ENCODE measurements around the gene RPL37A. TPM values are rescaled to one million over a fixed set of nuclear protein-coding genes. Genes with fewer than 3 reads are reported as not detected.

The RPL37A gene
- total and polyA plus RNA-seq, 4 experiments from 2014 or later: 1,713 to 3,751 (median 3,123) TPM

DNA sequence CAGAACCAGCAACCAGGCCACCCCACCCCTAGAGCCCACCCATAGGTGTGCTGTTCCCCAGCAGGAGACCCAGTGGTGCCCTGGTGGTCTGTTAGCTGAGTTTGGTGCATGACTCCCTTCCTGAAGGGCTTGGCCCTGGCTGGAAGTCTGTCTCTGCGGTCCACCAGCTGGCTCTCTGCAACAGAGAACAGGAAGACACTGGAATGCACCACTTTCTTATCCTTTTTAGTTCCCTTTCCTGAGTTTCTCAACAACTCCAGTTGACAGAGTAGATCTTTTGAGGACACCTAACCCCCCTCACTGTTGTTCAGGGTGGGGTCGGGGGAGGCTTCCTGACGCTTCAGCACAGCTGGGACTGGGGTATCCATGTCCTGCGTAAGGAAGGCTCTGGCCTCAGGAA lies 11.9 kb upstream of the RPL37A start:
- H3K4me3 ChIP-seq (ENCODE audit: low read length in 2 of 2): no peak overlapping the region
- Mint-ChIP-seq H3K4me1 (peaks cover 0 to 2% (median 0%) of the 10 kb centered on the region in 4 donors), H3K27me3 (no peaks in the 10 kb centered on the region), H3K36me3 (peaks cover 12% of the 10 kb centered on the region in 2 donors), H3K4me3 (no peak overlapping the region), H3K27ac (no peak overlapping the region), H3K9me3 (no peaks in the 10 kb centered on the region)
- H3K27ac ChIP-seq (ENCODE audit: low read depth, low read length): no peak overlapping the region
- ChIA-PET CTCF (ENCODE audit: partially characterized antibody) (interaction anchor here (0.9 kb wide), 1 partner anchor 12 kb away, joined by 3 read pairs; the partner anchor contains the start of gene RPL37A), POLR2A (ENCODE audit: partially characterized antibody) (interaction anchor here (1.4 kb wide), 1 partner anchor 11 kb away, joined by 4 read pairs; no protein-coding TSS in a partner anchor)
- intact Hi-C loops (cut with micrococcal nuclease): no loop called here
- no peaks in the 10 kb centered on the region for H3K9me3 ChIP-seq (ENCODE audit: control insufficient read depth in 1 of 2, low read length in 2 of 2)
- H3K4me1 ChIP-seq (ENCODE audit: insufficient read depth, low read length): no peaks in the 10 kb centered on the region
- no peaks in the 10 kb centered on the region for H3K36me3 ChIP-seq (ENCODE audit: insufficient read depth, low read length)
- DNase-seq: no peak
- H3K27me3 ChIP-seq (ENCODE audit: insufficient read depth, low read length): no peaks in the 10 kb centered on the region

DNA sequence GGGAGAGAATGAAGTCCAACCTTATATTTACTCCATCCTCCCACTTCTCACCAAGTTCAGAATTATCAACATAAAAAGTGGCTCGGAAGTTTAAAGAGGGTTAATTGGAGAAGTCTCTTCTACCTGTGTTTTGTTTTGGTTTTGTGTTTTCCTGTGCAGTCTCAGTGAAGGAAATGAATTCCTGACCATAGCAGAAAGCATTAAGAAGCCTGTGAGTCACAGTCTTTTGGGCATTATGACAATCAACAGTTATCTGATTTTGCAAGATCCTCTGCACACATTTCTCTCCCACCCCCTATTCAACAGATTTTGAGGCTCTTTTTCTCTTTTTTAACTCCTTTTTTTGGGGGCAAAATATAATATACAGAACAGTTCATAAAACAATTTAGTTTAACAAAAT lies 8.6 kb upstream of the RPL37A start:
- H3K27ac Mint-ChIP-seq: no peak overlapping the region
- no peak overlapping the region for H3K4me3 ChIP-seq (ENCODE audit: low read length in 2 of 2)
- H3K9me3 ChIP-seq (ENCODE audit: control insufficient read depth in 1 of 2, low read length in 2 of 2): no peaks in the 10 kb centered on the region
- H3K4me3 Mint-ChIP-seq: no peak overlapping the region
- H3K27me3 ChIP-seq (ENCODE audit: insufficient read depth, low read length): no peaks in the 10 kb centered on the region
- H3K27me3 Mint-ChIP-seq: no peaks in the 10 kb centered on the region
- H3K4me1 Mint-ChIP-seq: no peaks in the 10 kb centered on the region
- intact Hi-C loops (cut with micrococcal nuclease): no loop called here
- H3K36me3 Mint-ChIP-seq: no peaks in the 10 kb centered on the region
- DNase-seq: no peak
- no peaks in the 10 kb centered on the region for H3K36me3 ChIP-seq (ENCODE audit: insufficient read depth, low read length)
- H3K4me1 ChIP-seq (ENCODE audit: insufficient read depth, low read length): no peaks in the 10 kb centered on the region
- no peaks in the 10 kb centered on the region for H3K9me3 Mint-ChIP-seq
- H3K27ac ChIP-seq (ENCODE audit: low read depth, low read length): no peak overlapping the region
- POLR2A ChIA-PET (ENCODE audit: partially characterized antibody): no interaction called here
- CTCF ChIA-PET (ENCODE audit: partially characterized antibody): no interaction called here

DNA sequence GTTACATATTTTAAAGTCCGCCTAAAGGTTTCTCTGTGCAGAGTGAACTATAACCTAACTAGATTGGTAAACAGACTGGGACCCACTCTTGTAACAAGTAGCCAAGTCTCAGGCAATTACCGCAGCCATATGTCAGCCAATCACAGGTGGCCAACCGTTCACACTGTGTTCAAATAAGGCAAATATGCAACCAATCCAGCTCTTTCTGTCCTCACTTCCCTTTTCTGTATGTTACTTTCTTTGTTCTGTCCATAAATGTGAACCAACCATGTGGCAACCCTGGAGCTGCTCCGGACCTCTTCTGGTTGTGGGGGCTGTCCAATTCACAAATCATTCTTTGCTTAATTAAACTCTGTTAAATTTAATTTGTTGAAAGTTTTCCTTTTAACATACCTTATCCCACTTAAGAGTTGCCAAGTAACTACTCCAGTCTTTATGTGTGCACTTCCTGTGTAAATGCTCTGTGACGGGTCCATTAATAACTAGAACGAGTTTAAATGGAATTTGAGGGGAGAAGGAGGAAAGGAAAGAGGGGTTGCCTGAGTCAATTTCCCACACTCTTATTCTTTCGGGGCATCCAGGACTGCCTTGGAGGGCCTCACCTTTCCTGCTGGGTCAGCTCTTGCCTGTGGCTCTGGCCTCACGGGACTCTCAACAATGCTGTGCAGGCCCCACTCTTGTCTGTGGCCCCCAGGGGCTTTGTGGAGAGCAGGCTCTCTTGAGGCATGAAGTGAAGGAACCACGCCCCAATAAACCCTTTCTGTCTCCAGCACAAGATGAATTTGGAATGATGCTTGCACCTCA lies 6.6 kb upstream of the RPL37A start:
- H3K4me1 Mint-ChIP-seq: no peaks in the 10 kb centered on the region
- H3K27ac Mint-ChIP-seq: no peak overlapping the region
- Histone ChIP-seq H3K27ac (ENCODE audit: low read depth, low read length) (no peak overlapping the region), H3K27me3 (ENCODE audit: insufficient read depth, low read length) (no peaks in the 10 kb centered on the region), H3K4me3 (ENCODE audit: low read length in 2 of 2) (no peak overlapping the region), H3K9me3 (ENCODE audit: control insufficient read depth in 1 of 2, low read length in 2 of 2) (no peaks in the 10 kb centered on the region), H3K4me1 (ENCODE audit: insufficient read depth, low read length) (no peaks in the 10 kb centered on the region), H3K36me3 (ENCODE audit: insufficient read depth, low read length) (no peaks in the 10 kb centered on the region)
- H3K4me3 Mint-ChIP-seq: no peak overlapping the region
- H3K9me3 Mint-ChIP-seq: no peaks in the 10 kb centered on the region
- DNase-seq: no peak
- POLR2A ChIA-PET (ENCODE audit: partially characterized antibody): no interaction called here
- CTCF ChIA-PET (ENCODE audit: partially characterized antibody): no interaction called here
- no peaks in the 10 kb centered on the region for H3K36me3 Mint-ChIP-seq
- intact Hi-C loops (cut with micrococcal nuclease): no loop called here
- H3K27me3 Mint-ChIP-seq: no peaks in the 10 kb centered on the region

DNA sequence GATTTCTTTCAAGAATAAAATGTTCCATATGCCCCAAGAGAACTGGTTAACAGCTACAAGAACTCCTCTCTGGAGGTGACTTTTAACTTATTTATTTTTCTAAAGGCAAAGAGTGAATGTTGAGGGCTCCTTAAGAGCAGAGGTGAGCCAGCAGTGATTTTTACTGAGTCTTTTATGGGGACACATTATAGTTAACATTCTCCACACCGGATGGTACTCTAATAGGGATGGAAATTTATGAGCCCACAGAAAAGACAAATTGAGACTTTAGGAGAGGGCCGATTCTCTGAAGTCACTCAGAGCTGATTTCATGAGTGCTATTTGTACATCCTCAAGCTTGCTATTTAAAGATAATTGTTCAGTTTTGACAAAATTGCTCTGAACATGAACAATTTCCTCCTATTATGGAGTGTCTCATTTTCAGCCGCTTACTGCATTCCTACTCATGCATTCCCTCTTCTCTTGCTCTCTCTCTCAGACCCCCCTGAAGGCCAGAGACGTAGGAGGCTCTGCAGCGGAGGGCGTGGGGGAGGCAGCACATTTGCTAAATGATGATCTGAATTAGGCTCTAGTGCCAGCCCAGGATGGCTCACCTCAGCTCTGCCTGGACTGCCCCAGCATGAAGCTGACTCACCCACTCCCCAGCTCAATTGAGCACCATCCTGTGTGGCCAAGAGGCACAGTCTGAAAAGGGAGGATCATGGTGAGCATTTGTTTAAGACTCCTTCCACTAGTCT lies 5.9 kb upstream of the RPL37A start:
- Histone ChIP-seq H3K36me3 (ENCODE audit: insufficient read depth, low read length) (no peaks in the 10 kb centered on the region), H3K4me1 (ENCODE audit: insufficient read depth, low read length) (peaks cover 6% of the 10 kb centered on the region), H3K4me3 (ENCODE audit: low read length in 2 of 2) (no peak overlapping the region), H3K27ac (ENCODE audit: low read depth, low read length) (no peak overlapping the region), H3K27me3 (ENCODE audit: insufficient read depth, low read length) (no peaks in the 10 kb centered on the region), H3K9me3 (ENCODE audit: control insufficient read depth in 1 of 2, low read length in 2 of 2) (no peaks in the 10 kb centered on the region)
- intact Hi-C loops (cut with micrococcal nuclease): no loop called here
- Mint-ChIP-seq H3K9me3 (no peaks in the 10 kb centered on the region), H3K4me3 (no peak overlapping the region), H3K4me1 (peaks cover 5 to 7% (median 6%) of the 10 kb centered on the region in 4 donors), H3K27ac (no peak overlapping the region), H3K27me3 (no peaks in the 10 kb centered on the region), H3K36me3 (peaks cover 0 to 3% of the 10 kb centered on the region in 2 donors)
- POLR2A ChIA-PET (ENCODE audit: partially characterized antibody): no interaction called here
- no peak for DNase-seq
- CTCF ChIA-PET (ENCODE audit: partially characterized antibody): no interaction called here

DNA sequence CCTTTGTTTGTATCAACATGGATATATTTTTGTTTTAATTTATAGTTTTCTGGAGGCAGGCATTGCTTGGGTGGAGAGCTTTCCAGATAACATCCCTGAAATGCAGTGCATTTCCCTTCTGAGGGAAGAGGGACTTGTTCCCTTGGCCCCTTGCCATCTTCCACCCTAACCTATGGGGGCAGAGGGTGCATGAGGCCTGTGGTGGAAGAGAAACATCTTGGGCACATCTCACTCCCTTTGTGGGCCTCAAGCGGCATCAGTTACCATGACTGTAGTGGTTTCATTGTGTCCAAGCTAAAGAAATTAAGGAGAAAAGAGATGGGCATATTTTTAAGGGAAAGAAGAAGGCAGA lies 5.3 kb upstream of the RPL37A start:
- Histone ChIP-seq H3K27ac (ENCODE audit: low read depth, low read length) (no peak overlapping the region), H3K36me3 (ENCODE audit: insufficient read depth, low read length) (no peaks in the 10 kb centered on the region), H3K4me3 (ENCODE audit: low read length in 2 of 2) (no peak overlapping the region), H3K27me3 (ENCODE audit: insufficient read depth, low read length) (no peaks in the 10 kb centered on the region), H3K9me3 (ENCODE audit: control insufficient read depth in 1 of 2, low read length in 2 of 2) (no peaks in the 10 kb centered on the region), H3K4me1 (ENCODE audit: insufficient read depth, low read length) (peaks cover 12% of the 10 kb centered on the region)
- no peak for DNase-seq
- H3K27ac Mint-ChIP-seq: no peak overlapping the region
- peaks cover 2 to 3% of the 10 kb centered on the region in 2 donors for H3K36me3 Mint-ChIP-seq
- H3K9me3 Mint-ChIP-seq: no peaks in the 10 kb centered on the region
- no peak overlapping the region for H3K4me3 Mint-ChIP-seq
- H3K4me1 Mint-ChIP-seq: peaks cover 8 to 12% (median 10%) of the 10 kb centered on the region in 4 donors
- CTCF ChIA-PET (ENCODE audit: partially characterized antibody): no interaction called here
- intact Hi-C loops (cut with micrococcal nuclease): no loop called here
- H3K27me3 Mint-ChIP-seq: no peaks in the 10 kb centered on the region
- POLR2A ChIA-PET (ENCODE audit: partially characterized antibody): no interaction called here

DNA sequence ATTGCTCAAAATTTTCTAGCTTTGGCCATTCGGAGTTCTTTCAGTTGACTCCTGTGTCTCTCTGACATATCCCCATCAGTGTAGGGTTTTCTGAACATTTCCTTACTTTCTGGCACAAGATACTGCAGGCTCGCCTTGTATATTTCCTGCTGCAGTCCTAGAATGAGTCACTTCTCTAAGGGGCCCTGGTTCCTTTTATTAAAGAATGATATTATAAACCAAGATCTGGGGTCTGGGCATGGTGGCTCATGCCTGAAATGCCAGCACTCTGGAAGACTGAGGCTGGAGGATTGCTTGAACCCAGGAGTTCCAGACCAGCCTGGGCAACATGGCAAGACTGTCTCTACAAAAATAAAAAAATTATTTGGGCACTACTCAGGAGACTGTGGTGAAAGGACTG lies 3.0 kb upstream of the RPL37A start:
- no peak overlapping the region for H3K27ac ChIP-seq (ENCODE audit: low read depth, low read length)
- Mint-ChIP-seq H3K27me3 (no peaks in the 10 kb centered on the region), H3K4me3 (no peak overlapping the region), H3K27ac (no peak overlapping the region), H3K9me3 (no peaks in the 10 kb centered on the region), H3K36me3 (peaks cover 21 to 25% of the 10 kb centered on the region in 2 donors), H3K4me1 (peaks cover 23 to 36% (median 28%) of the 10 kb centered on the region in 4 donors)
- intact Hi-C loops (cut with micrococcal nuclease): loop anchor here (5.0 kb wide), 1 partner anchor 383 kb away; no protein-coding TSS in a partner anchor
- H3K36me3 ChIP-seq (ENCODE audit: insufficient read depth, low read length): peaks cover 11% of the 10 kb centered on the region
- ChIA-PET CTCF (ENCODE audit: partially characterized antibody) (no interaction called here), POLR2A (ENCODE audit: partially characterized antibody) (no interaction called here)
- no peak overlapping the region for H3K4me3 ChIP-seq (ENCODE audit: low read length in 2 of 2)
- peaks cover 28% of the 10 kb centered on the region for H3K4me1 ChIP-seq (ENCODE audit: insufficient read depth, low read length)
- DNase-seq: no peak
- no peaks in the 10 kb centered on the region for H3K9me3 ChIP-seq (ENCODE audit: control insufficient read depth in 1 of 2, low read length in 2 of 2)
- H3K27me3 ChIP-seq (ENCODE audit: insufficient read depth, low read length): no peaks in the 10 kb centered on the region

DNA sequence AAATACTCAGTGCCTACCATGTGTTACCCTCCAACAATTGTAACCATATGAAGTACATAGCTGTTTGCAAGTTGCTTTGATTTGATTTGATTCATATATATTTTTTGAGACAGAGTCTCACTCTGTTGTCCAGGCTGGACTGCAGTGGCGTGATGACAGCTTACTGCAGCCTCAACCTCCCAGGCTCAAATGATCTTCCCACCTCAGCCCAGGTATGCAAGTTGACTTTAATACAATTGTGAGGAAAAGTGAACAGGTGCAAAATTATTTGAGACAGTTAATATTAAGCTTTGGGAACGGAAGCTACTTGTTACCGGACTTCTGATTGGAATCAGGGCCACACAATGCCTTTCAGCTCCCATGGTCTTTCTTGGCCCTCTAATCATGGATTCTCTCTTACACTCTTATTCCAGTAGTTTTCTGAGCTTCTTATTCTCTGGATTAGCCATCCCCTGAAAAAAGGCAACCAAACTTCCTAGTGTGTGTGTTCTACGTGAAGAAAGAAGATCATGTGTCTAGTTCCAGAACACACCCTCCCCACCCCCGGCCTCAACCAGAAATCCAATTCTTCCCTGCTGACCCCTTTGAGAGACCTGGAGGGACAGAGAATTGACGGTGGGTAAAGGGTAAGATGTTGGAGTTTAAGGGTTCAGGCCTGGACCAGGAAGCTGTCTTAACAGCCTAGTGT lies 1.1 kb upstream of the RPL37A start:
- Histone ChIP-seq H3K36me3 (ENCODE audit: insufficient read depth, low read length) (peaks cover 28% of the 10 kb centered on the region), H3K27me3 (ENCODE audit: insufficient read depth, low read length) (no peaks in the 10 kb centered on the region), H3K4me3 (ENCODE audit: low read length in 2 of 2) (peak overlapping the region; percentile 88 to 98), H3K4me1 (ENCODE audit: insufficient read depth, low read length) (peaks cover 43% of the 10 kb centered on the region), H3K27ac (ENCODE audit: low read depth, low read length) (peak overlapping the region; percentile 88), H3K9me3 (ENCODE audit: control insufficient read depth in 1 of 2, low read length in 2 of 2) (no peaks in the 10 kb centered on the region)
- peaks cover 33 to 49% (median 37%) of the 10 kb centered on the region in 4 donors for H3K4me1 Mint-ChIP-seq
- DNase-seq: no peak
- POLR2A ChIA-PET (ENCODE audit: partially characterized antibody): interaction anchor here (1.7 to 2.3 kb wide), 3 partner anchors 9 to 85 kb away, joined by 6 to 9 read pairs (median 9); partner anchors contain the start of gene SMARCAL1
- peaks cover 35 to 42% of the 10 kb centered on the region in 2 donors for H3K36me3 Mint-ChIP-seq
- H3K27me3 Mint-ChIP-seq: no peaks in the 10 kb centered on the region
- peak overlapping the region; percentile 94 to 100 (median 99) for H3K4me3 Mint-ChIP-seq
- peak overlapping the region in 6 of 7 donors; percentile 93 to 99 (median 96) for H3K27ac Mint-ChIP-seq
- CTCF ChIA-PET (ENCODE audit: partially characterized antibody): interaction anchor here (1.2 to 2.1 kb wide), 5 partner anchors 8 to 83 kb away, joined by 3 to 8 read pairs (median 4); no protein-coding TSS in a partner anchor
- H3K9me3 Mint-ChIP-seq: no peaks in the 10 kb centered on the region
- intact Hi-C loops (cut with micrococcal nuclease): loop anchor here (1.0 to 5.0 kb wide), 2 partner anchors 85 to 385 kb away; partner anchors contain the start of gene SMARCAL1

Measured in CD4-positive, alpha-beta memory T cell (primary cell).